ENCODE measurements around the gene TATDN2. TPM values are rescaled to one million over a fixed set of nuclear protein-coding genes. Genes with fewer than 3 reads are reported as not detected.

Gene TATDN2
- polyA plus RNA-seq, 1 of the 3 experiments (the other 2 are of a cell fraction) = 14.7 TPM

DNA sequence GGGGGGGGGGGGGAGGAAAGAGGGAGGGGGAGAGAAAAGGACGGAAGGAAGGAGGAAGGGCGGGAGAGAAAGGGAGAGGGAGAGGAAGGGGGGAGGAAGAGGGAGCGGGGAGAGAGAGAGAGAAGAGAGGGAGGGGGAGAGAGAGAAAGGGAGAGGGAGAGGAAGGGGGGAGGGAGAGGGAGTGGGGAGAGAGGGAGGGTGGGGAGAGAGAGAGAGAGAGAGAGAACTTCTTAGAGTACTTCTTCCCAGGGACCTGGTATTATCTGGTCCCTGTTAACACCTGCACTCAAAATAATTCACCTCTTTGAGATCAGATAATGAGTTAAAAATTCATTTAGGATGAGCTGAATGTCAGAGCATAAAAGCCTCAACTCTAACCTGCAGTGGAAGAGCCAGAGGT, 71.5 kb downstream of the TATDN2 start (continued):
- TF ChIP-seq USF1 (IDR thresholded peaks at IDR 0.05; ENCODE audit: borderline replicate concordance, low read depth) (no peak), NRF1 (IDR thresholded peaks at IDR 0.05; ENCODE audit: low read depth, low read length) (no peak), EZH2phosphoT487 (IDR thresholded peaks at IDR 0.05; ENCODE audit: borderline replicate concordance, low read depth) (no peak), GABPA (IDR thresholded peaks at IDR 0.05; ENCODE audit: low read depth) (no peak), SIN3A (IDR thresholded peaks at IDR 0.05; ENCODE audit: borderline replicate concordance, low read depth, low read length) (no peak), CHD2 (IDR thresholded peaks at IDR 0.05; ENCODE audit: low read length, partially characterized antibody) (no peak)

- H3K36me3 ChIP-seq (replicated peaks in 1 of 2; ENCODE audit: control insufficient read depth in 1 of 2, insufficient read depth in 2 of 2, low read length in 1 of 2) = peaks cover 34 to 37% of the 10 kb centered on the region in 2 experiments
- peak overlapping the region; percentile 51 to 89 for H3K27ac ChIP-seq (ENCODE audit: low read depth in 2 of 2, low read length in 1 of 2)
- peak overlapping the region; percentile 98 for H3K9ac ChIP-seq
- DNase-seq = no peak
- H4K20me1 ChIP-seq (ENCODE audit: insufficient read depth) = peaks cover 29% of the 10 kb centered on the region
- peaks cover 4 to 8% of the 10 kb centered on the region in 2 experiments; a peak in 3 of 4 replicates for H3K4me1 ChIP-seq (ENCODE audit: control insufficient read depth in 1 of 2, insufficient read depth in 2 of 2, low read depth in 1 of 2, low read length in 1 of 2)
- H3F3A ChIP-seq (replicated peaks; ENCODE audit: insufficient read depth) = no peaks in the 10 kb centered on the region
- no peaks in the 10 kb centered on the region for H3K9me3 ChIP-seq
- peak overlapping the region; percentile 97 for H3K4me2 ChIP-seq
- H2AFZ ChIP-seq (ENCODE audit: low read depth) = no peak overlapping the region
- H3K4me3 ChIP-seq (ENCODE audit: low read depth in 2 of 2, low read length in 1 of 2) = peak overlapping the region; percentile 97 to 100
- H3K9me2 ChIP-seq = no peaks in the 10 kb centered on the region
- TF ChIP-seq SIN3A (IDR thresholded peaks at IDR 0.05; ENCODE audit: borderline replicate concordance, low read depth, low read length) (no peak), CHD2 (IDR thresholded peaks at IDR 0.05; ENCODE audit: low read length, partially characterized antibody) (no peak), NRF1 (IDR thresholded peaks at IDR 0.05; ENCODE audit: low read depth, low read length) (no peak), GATA2 (CRISPR knock-in tag; IDR thresholded peaks at IDR 0.05) (no peak), REST (IDR thresholded peaks at IDR 0.05; ENCODE audit: low read depth, low read length) (no peak), RCOR1 (IDR thresholded peaks at IDR 0.05; ENCODE audit: low read length) (no peak), ELF1 (IDR thresholded peaks at IDR 0.05) (no peak), FOXJ3 (CRISPR knock-in tag; IDR thresholded peaks at IDR 0.05) (no peak), MEF2A (IDR thresholded peaks at IDR 0.05; ENCODE audit: borderline replicate concordance, low read depth) (no peak), NFIC (IDR thresholded peaks at IDR 0.05; ENCODE audit: borderline replicate concordance) (no peak), EP300 (IDR thresholded peaks at IDR 0.05; ENCODE audit: borderline replicate concordance in 1 of 2, low read depth in 1 of 2, low read length in 1 of 2) (no peak), EZH2phosphoT487 (IDR thresholded peaks at IDR 0.05; ENCODE audit: borderline replicate concordance, low read depth) (no peak), MXI1 (IDR thresholded peaks at IDR 0.05; ENCODE audit: low read depth, low read length) (no peak), FOXM1 (IDR thresholded peaks at IDR 0.05; ENCODE audit: low read depth) (no peak)
- TF ChIP-seq, protein P1, sequence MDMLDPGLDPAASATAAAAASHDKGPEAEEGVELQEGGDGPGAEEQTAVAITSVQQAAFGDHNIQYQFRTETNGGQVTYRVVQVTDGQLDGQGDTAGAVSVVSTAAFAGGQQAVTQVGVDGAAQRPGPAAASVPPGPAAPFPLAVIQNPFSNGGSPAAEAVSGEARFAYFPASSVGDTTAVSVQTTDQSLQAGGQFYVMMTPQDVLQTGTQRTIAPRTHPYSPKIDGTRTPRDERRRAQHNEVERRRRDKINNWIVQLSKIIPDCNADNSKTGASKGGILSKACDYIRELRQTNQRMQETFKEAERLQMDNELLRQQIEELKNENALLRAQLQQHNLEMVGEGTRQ (IDR thresholded peaks at IDR 0.05; ENCODE audit: borderline replicate concordance, low read depth, low read length) = no peak
- TF ChIP-seq, protein P2, sequence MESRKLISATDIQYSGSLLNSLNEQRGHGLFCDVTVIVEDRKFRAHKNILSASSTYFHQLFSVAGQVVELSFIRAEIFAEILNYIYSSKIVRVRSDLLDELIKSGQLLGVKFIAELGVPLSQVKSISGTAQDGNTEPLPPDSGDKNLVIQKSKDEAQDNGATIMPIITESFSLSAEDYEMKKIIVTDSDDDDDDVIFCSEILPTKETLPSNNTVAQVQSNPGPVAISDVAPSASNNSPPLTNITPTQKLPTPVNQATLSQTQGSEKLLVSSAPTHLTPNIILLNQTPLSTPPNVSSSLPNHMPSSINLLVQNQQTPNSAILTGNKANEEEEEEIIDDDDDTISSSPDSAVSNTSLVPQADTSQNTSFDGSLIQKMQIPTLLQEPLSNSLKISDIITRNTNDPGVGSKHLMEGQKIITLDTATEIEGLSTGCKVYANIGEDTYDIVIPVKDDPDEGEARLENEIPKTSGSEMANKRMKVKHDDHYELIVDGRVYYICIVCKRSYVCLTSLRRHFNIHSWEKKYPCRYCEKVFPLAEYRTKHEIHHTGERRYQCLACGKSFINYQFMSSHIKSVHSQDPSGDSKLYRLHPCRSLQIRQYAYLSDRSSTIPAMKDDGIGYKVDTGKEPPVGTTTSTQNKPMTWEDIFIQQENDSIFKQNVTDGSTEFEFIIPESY (IDR thresholded peaks at IDR 0.05; ENCODE audit: borderline replicate concordance, low read depth) = no peak
- peaks cover 51% of the 10 kb centered on the region for H3K79me2 ChIP-seq (ENCODE audit: insufficient read depth)
- H3K27me3 ChIP-seq (ENCODE audit: insufficient read depth) = peaks cover 6% of the 10 kb centered on the region; the same call in 1 of the 2 replicates
- WGBS (ENCODE audit: low lambda C conversion rate) = 1% methylated on average over 9 of the region's 9 CpGs
- CTCF ChIA-PET = interaction anchor here (0.8 to 5.9 kb wide), 4 partner anchors 19 to 638 kb away, joined by 4 to 29 read pairs (median 5); no protein-coding TSS in a partner anchor
- POLR2A ChIA-PET = interaction anchor here (0.6 to 1.5 kb wide), 4 partner anchors 8 to 112 kb away, joined by 3 to 7 read pairs (median 4); no protein-coding TSS in a partner anchor
Observed at GRCh38 chr3:10320320-10320677, 72.0 kb downstream of the TATDN2 start.

Measured in SK-N-SH (cell line).